GM19324 (cell line): Measurements from ENCODE around the gene STAT5A.
"Not testable (repeated sequence)": the region's sequence is repeated elsewhere in the genome, so short reads cannot be mapped to it uniquely, and the experiment has no call there.

Experiments
- ATAC-seq: cut with Tn5 transposase; IDR thresholded peaks from one replicate; pipeline ENCODE4 v1.9.1; 2021; ENCODE audit warnings: mild to moderate bottlenecking, moderate library complexity; ENCODE audit not compliant: unreplicated experiment, low FRiP score

STAT5A gene

GRCh38 chr17:42304187-42305030, 16.1 kb downstream of the STAT5A start:
- no peak for ATAC-seq

GRCh38 chr17:42305031-42305330, 16.7 kb downstream of the STAT5A start:
- not testable (repeated sequence) for ATAC-seq

GRCh38 chr17:42305543-42306384, 17.5 kb downstream of the STAT5A start:
- ATAC-seq: no peak

GRCh38 chr17:42306385-42306667, 18.0 kb downstream of the STAT5A start:
- ATAC-seq: no peak

GRCh38 chr17:42307362-42307927, 19.1 kb downstream of the STAT5A start:
- ATAC-seq: no peak

- ATAC-seq: no peak
Measured at GRCh38 chr17:42308446-42308845, 20.1 kb downstream of the STAT5A start.

- no peak for ATAC-seq
Measured at GRCh38 chr17:42309142-42309541, 20.8 kb downstream of the STAT5A start.

GRCh38 chr17:42309986-42310786, 21.9 kb downstream of the STAT5A start:
- ATAC-seq: no peak

- ATAC-seq: no peak
Measured at GRCh38 chr17:42310787-42311215, 22.5 kb downstream of the STAT5A start.

GRCh38 chr17:42311240-42312034, 23.1 kb downstream of the STAT5A start:
- no peak for ATAC-seq

GRCh38 chr17:42312035-42312284, 23.7 kb downstream of the STAT5A start:
- ATAC-seq: no peak

- no peak for ATAC-seq
Measured at GRCh38 chr17:42312285-42313130, 24.2 kb downstream of the STAT5A start.

- ATAC-seq: no peak
Measured at GRCh38 chr17:42313389-42313772, 25.1 kb downstream of the STAT5A start.

GRCh38 chr17:42313773-42314566, 25.7 kb downstream of the STAT5A start:
- ATAC-seq: no peak

GRCh38 chr17:42315402-42316156, 27.3 kb downstream of the STAT5A start:
- ATAC-seq: no peak

GRCh38 chr17:42316755-42317154, 28.5 kb downstream of the STAT5A start:
- no peak for ATAC-seq

- no peak for ATAC-seq
Measured at GRCh38 chr17:42317266-42317845, 29.1 kb downstream of the STAT5A start.

GRCh38 chr17:42317967-42318366, 29.7 kb downstream of the STAT5A start:
- ATAC-seq: not testable (repeated sequence)
